Stimulated activated naive B cell treated with anti-CD40 and anti-IgM and Interleukin-4, amounts not matched to agents 10 μg/mL and 1 μg/mL and 100 μg/mL, for 72 hours (primary cell): ENCODE results near the gene ST7.

Experiments
- ATAC-seq, 2 donors: fragments of 150-1000 bp; cut with Tn5 transposase; replicated peaks; 2 replicates each; pipeline ENCODE4 v1.10.0; 2021; ENCODE audit warnings: moderate library complexity in 1 of 2
- DNase-seq: peaks from one replicate; pipeline ENCODE4 v3.0.0; 2021
- H3K27ac Mint-ChIP-seq: one replicate; pipeline ENCODE4 v1.8.0; 2022; ENCODE audit warnings: mild to moderate bottlenecking, mixed read lengths
- H3K27me3 Mint-ChIP-seq, 2 donors: one replicate each; pipeline ENCODE4 v1.8.0; 2022; ENCODE audit warnings: mixed read lengths in 2 of 2
- H3K36me3 Mint-ChIP-seq, 2 donors: one replicate each; pipeline ENCODE4 v1.8.0; 2022; ENCODE audit warnings: mixed read lengths in 2 of 2, mild to moderate bottlenecking in 1 of 2
- H3K4me1 Mint-ChIP-seq, 2 donors: one replicate each; pipeline ENCODE4 v1.8.0; 2022; ENCODE audit warnings: mixed read lengths in 2 of 2, mild to moderate bottlenecking in 1 of 2
- H3K4me3 Mint-ChIP-seq, 2 donors: one replicate each; pipeline ENCODE4 v1.8.0; 2022; ENCODE audit warnings: mild to moderate bottlenecking in 2 of 2, mixed read lengths in 2 of 2, moderate library complexity in 1 of 2
- H3K9me3 Mint-ChIP-seq, 2 donors: one replicate each; pipeline ENCODE4 v1.8.0; 2022; ENCODE audit warnings: mixed read lengths in 2 of 2, mild to moderate bottlenecking in 1 of 2

Gene ST7

DNA sequence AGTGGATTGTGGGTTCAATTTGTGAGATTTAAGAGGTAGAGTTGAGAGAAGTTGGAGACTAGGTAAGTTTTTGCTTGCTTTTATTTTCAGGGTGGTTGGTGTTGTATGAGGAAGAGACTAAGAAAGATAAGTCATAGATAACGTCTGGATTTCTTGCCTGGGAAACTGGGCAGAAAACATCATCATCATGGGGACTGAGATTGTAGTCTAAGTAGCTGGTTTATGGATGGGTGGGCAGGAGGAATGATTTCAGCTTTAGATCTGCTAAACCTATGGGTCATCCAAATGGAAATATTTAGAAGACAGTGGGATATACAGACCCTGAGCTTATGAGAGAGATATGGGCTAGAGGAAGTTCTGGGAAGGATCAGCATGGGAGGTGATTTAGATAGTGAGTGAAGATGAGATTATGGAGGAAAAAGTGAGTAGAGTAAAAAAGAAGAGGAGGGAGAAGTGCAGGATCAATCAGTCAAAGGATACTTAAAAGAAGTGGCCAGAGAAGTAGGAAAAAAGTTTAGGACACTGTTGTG is 199.8 kb downstream of the ST7 start:
- H3K36me3 Mint-ChIP-seq = peaks cover 0 to 4% of the 10 kb centered on the region in 2 donors
- no peaks in the 10 kb centered on the region for H3K9me3 Mint-ChIP-seq
- H3K27ac Mint-ChIP-seq = no peak overlapping the region
- no peak overlapping the region for H3K4me3 Mint-ChIP-seq
- ATAC-seq (no peak), DNase-seq (no peak)
- H3K4me1 Mint-ChIP-seq = no peaks in the 10 kb centered on the region
- no peaks in the 10 kb centered on the region for H3K27me3 Mint-ChIP-seq

- peaks cover 0 to 4% of the 10 kb centered on the region in 2 donors for H3K36me3 Mint-ChIP-seq
- H3K4me3 Mint-ChIP-seq = no peak overlapping the region
- no peaks in the 10 kb centered on the region for H3K27me3 Mint-ChIP-seq
- DNase-seq = no peak
- H3K4me1 Mint-ChIP-seq = no peaks in the 10 kb centered on the region
- ATAC-seq = no peak
- H3K27ac Mint-ChIP-seq = no peak overlapping the region
- no peaks in the 10 kb centered on the region for H3K9me3 Mint-ChIP-seq
Measured at GRCh38 chr7:117154721-117155120, 201.4 kb downstream of the ST7 start.

DNA sequence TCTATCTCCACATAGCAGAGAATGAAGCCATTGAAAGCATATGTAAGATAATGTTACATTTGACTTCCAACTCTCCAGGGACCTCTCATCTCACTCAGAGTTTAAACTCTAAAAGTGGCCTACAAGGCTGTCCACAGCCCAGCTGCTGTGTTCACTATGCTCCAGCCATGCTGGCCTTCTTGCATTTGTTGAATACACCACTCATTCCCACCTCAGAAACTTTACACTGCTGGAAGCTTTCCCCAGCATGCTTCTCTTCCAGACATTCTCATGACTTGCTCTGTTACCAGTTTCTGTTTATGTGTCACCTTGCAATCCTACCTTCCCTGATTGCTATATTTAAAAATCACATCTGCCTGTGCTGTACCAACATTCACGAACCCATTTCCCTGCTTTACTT is 202.4 kb downstream of the ST7 start:
- no peak overlapping the region for H3K27ac Mint-ChIP-seq
- DNase-seq (no peak), ATAC-seq (no peak)
- no peak overlapping the region for H3K4me3 Mint-ChIP-seq
- H3K27me3 Mint-ChIP-seq = no peaks in the 10 kb centered on the region
- no peaks in the 10 kb centered on the region for H3K4me1 Mint-ChIP-seq
- H3K36me3 Mint-ChIP-seq = no peaks in the 10 kb centered on the region
- H3K9me3 Mint-ChIP-seq = no peaks in the 10 kb centered on the region

DNA sequence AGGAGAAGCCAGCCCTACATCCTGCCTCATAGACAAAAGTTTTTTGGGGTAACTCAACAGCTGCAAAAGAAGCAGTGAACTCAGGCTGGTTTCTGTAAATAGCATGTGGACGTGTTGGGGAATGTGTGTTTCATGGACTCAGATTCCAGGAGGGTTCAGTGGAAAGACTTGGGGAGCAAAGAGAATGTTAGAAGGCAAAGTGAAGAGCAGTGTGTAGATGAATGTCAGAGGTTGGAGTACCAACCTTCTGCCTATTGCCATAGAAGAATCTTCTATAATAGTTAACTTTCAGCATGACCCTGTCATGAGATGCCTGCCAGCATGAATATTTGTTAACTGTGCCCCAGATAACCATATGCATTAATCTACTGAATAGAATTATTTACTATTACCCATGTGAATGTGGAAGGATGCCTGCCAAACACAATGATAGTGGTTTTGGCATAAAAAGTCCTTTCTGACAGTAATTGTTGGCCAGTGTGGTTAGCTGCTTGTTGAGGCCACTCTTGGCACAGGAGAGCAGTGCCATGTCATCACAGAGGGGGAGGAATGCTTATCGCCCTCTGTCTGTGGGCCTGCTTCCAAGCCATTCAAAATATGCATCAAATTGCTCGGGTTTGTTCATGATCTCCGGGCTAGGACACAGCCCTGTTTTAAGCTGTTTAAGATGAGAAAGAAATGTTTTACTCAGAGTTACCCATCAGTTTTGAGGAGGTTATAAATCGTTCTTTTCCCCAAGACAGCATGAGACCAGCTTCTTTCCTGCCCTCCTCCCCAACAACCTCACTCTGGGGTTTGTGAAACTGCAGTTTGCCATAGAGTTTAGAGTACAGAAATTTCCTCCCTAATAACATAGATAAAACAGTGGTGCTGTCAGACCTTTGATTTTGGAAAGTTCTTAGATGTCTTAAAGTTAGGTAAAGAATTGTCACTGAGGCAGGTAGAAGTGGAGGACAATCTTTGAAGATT is 204.2 kb downstream of the ST7 start:
- no peaks in the 10 kb centered on the region for H3K4me1 Mint-ChIP-seq
- no peaks in the 10 kb centered on the region for H3K36me3 Mint-ChIP-seq
- DNase-seq = no peak
- H3K4me3 Mint-ChIP-seq = no peak overlapping the region
- no peaks in the 10 kb centered on the region for H3K9me3 Mint-ChIP-seq
- no peak overlapping the region for H3K27ac Mint-ChIP-seq
- no peaks in the 10 kb centered on the region for H3K27me3 Mint-ChIP-seq
- ATAC-seq = no peak

GRCh38 chr7:117158941-117159697 is 205.8 kb downstream of the ST7 start:
- ATAC-seq (no peak), DNase-seq (no peak)
- Mint-ChIP-seq H3K27ac (no peak overlapping the region), H3K9me3 (no peaks in the 10 kb centered on the region), H3K27me3 (no peaks in the 10 kb centered on the region), H3K36me3 (no peaks in the 10 kb centered on the region), H3K4me3 (no peak overlapping the region), H3K4me1 (no peaks in the 10 kb centered on the region)

GRCh38 chr7:117163101-117163500 is 209.8 kb downstream of the ST7 start:
- Mint-ChIP-seq H3K27ac (no peak overlapping the region), H3K9me3 (no peaks in the 10 kb centered on the region)

DNA sequence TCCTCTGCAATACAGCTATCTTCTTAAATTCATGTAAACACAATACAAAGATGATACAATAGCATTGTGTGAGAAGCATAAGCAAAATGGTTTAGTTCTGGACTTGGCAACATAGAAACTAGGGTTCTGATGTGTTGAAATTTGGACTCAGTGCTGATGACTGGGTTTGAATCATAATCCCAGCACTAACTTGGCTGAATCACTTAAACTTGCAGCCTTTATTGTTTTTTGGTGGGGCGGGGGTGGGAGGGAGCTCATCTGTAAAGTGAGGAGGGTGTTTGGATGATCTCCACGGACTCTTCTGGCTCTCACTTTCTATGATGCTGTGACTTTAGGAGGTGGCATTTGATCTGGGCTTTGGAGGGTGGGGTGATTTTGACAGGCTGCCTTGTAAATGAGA is 211.3 kb downstream of the ST7 start:
- H3K27ac Mint-ChIP-seq = no peak overlapping the region
- H3K36me3 Mint-ChIP-seq = no peaks in the 10 kb centered on the region
- no peak for ATAC-seq
- no peak for DNase-seq
- no peaks in the 10 kb centered on the region for H3K27me3 Mint-ChIP-seq
- no peaks in the 10 kb centered on the region for H3K9me3 Mint-ChIP-seq
- H3K4me3 Mint-ChIP-seq = no peak overlapping the region
- H3K4me1 Mint-ChIP-seq = no peaks in the 10 kb centered on the region

More at GRCh38 chr7:117163101-117163500, 209.8 kb downstream of the ST7 start:
- DNase-seq (no peak), ATAC-seq (no peak)
- Mint-ChIP-seq H3K36me3 (no peaks in the 10 kb centered on the region), H3K4me3 (no peak overlapping the region), H3K4me1 (no peaks in the 10 kb centered on the region), H3K27me3 (no peaks in the 10 kb centered on the region)

- Mint-ChIP-seq H3K27me3 (no peaks in the 10 kb centered on the region), H3K4me3 (no peak overlapping the region), H3K4me1 (no peaks in the 10 kb centered on the region), H3K9me3 (no peaks in the 10 kb centered on the region), H3K36me3 (no peaks in the 10 kb centered on the region), H3K27ac (no peak overlapping the region)
- DNase-seq (no peak), ATAC-seq (peak in 1 of 2 donors; percentile 29)
Measured at GRCh38 chr7:117165656-117166055, 212.4 kb downstream of the ST7 start.

GRCh38 chr7:117169907-117170306 is 216.6 kb downstream of the ST7 start:
- no peaks in the 10 kb centered on the region for H3K9me3 Mint-ChIP-seq
- H3K4me3 Mint-ChIP-seq = no peak overlapping the region
- H3K27me3 Mint-ChIP-seq = no peaks in the 10 kb centered on the region
- no peak overlapping the region for H3K27ac Mint-ChIP-seq
- ATAC-seq (no peak), DNase-seq (no peak)
- H3K4me1 Mint-ChIP-seq = no peaks in the 10 kb centered on the region
- H3K36me3 Mint-ChIP-seq = no peaks in the 10 kb centered on the region

DNA sequence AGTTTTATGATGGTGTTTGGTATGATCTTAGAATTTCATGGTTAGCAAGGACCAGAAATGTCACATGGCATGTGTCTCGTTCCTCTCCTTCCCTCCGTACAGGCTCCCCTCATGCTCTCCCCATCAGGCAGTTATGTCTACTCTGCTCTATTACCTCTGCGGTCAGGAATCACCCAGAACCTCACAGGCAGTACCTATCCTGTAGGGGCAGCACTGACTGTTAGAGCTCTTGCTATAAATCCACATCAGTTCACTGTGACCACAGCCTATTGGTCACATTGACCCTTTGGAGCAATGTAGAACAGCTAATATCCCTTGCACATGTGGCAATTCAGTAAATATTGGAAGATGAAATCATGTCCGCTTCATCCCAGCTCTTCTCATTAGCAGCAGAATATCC is 217.8 kb downstream of the ST7 start:
- Mint-ChIP-seq H3K27me3 (no peaks in the 10 kb centered on the region), H3K9me3 (no peaks in the 10 kb centered on the region), H3K4me1 (no peaks in the 10 kb centered on the region), H3K4me3 (no peak overlapping the region), H3K27ac (no peak overlapping the region), H3K36me3 (no peaks in the 10 kb centered on the region)
- no peak for ATAC-seq
- DNase-seq = no peak

DNA sequence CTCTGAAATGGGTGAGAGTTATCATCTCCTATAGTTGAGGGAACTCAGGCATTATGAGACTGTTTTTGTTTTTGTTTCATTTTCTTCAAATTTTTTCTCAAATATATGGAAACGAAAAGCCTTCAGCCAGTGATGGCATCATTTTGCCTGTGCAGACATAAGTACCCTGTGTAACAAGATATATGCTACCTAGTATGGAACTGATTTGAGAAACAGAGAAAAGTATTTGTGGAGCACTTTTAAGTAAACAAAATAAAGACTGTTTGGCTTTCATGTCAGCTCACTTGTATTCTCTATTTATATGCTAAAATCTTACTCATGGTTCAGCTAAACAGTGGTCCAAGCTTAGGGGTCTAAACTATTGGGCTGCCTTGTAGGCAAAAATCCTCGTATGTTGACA is 219.0 kb downstream of the ST7 start:
- no peaks in the 10 kb centered on the region for H3K27me3 Mint-ChIP-seq
- no peaks in the 10 kb centered on the region for H3K4me1 Mint-ChIP-seq
- ATAC-seq (no peak), DNase-seq (no peak)
- no peaks in the 10 kb centered on the region for H3K36me3 Mint-ChIP-seq
- H3K9me3 Mint-ChIP-seq = no peaks in the 10 kb centered on the region
- H3K27ac Mint-ChIP-seq = no peak overlapping the region
- no peak overlapping the region for H3K4me3 Mint-ChIP-seq

GRCh38 chr7:117173035-117173770 is 219.9 kb downstream of the ST7 start:
- Mint-ChIP-seq H3K27ac (no peak overlapping the region), H3K36me3 (no peaks in the 10 kb centered on the region), H3K4me1 (no peaks in the 10 kb centered on the region), H3K4me3 (no peak overlapping the region), H3K9me3 (no peaks in the 10 kb centered on the region), H3K27me3 (no peaks in the 10 kb centered on the region)
- DNase-seq (no peak), ATAC-seq (no peak)

DNA sequence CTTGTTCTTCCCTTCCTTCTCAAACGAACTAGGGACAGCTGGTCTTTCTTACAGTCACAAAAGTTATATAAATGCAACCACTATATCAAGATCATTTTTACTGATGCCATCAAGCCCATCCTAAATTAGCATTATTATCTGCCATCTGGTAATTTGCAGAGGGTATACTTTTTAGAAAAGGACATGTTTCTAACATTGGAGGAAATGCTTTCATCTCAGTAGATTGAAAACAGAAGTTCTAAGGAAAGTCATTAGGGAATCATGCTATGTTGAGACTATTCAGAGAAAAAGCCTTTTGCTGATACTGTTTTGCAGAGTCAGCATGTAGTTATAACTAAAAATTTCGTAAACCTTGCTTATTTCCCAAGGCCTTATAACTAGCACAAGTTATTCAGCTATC is 222.9 kb downstream of the ST7 start:
- Mint-ChIP-seq H3K27me3 (no peaks in the 10 kb centered on the region), H3K36me3 (no peaks in the 10 kb centered on the region), H3K4me1 (no peaks in the 10 kb centered on the region), H3K4me3 (no peak overlapping the region), H3K27ac (no peak overlapping the region), H3K9me3 (no peaks in the 10 kb centered on the region)
- DNase-seq (no peak), ATAC-seq (no peak)

DNA sequence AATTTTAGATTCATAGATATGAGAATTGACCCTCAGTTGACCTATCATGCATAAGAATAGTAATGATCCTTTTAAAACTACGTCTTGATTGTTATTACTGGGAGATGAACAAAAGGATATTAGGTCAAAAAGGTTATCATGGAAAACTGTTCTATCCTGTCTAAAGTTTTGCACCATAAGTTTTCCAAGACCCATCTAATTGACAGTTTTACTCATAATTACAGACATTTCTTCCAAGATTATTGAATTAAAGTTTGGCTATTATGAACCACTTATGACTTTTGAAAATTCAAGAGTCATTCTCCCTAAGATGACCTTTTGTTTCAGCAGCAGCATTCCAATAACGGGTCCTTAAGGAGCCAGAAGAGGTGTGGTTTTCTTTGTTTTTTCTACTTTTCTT is 225.3 kb downstream of the ST7 start:
- H3K4me1 Mint-ChIP-seq = no peaks in the 10 kb centered on the region
- H3K36me3 Mint-ChIP-seq = peaks cover 0 to 2% of the 10 kb centered on the region in 2 donors
- ATAC-seq (no peak), DNase-seq (no peak)
- H3K27ac Mint-ChIP-seq = no peak overlapping the region
- peaks cover 0 to 1% of the 10 kb centered on the region in 2 donors for H3K9me3 Mint-ChIP-seq
- no peaks in the 10 kb centered on the region for H3K27me3 Mint-ChIP-seq
- no peak overlapping the region for H3K4me3 Mint-ChIP-seq
